ENCODE data around the gene CCDC8.

CCDC8 gene

GRCh38 chr19:46390866-46391265 is 22.5 kb downstream of the CCDC8 start:
- DNase-seq (ENCODE audit: low read depth, low spot score) = no peak
- CTCF ChIA-PET = interaction anchor here (1.0 to 8.7 kb wide), 7 partner anchors 9 to 108 kb away, joined by 3 to 151 read pairs (median 5); no protein-coding TSS in a partner anchor
- H3K4me3 ChIP-seq (ENCODE audit: low read depth, low read length) = no peak overlapping the region
- POLR2A ChIA-PET = no interaction called here
- TF ChIP-seq CTCF (IDR thresholded peaks at IDR 0.05; ENCODE audit: insufficient read depth, low read length, missing control alignments) = no peak

- no peak for DNase-seq (ENCODE audit: low read depth, low spot score)
- CTCF ChIA-PET = interaction anchor here (1.0 to 8.7 kb wide), 6 partner anchors 8 to 107 kb away, joined by 3 to 151 read pairs (median 18); no protein-coding TSS in a partner anchor
- no peak for TF ChIP-seq CTCF (IDR thresholded peaks at IDR 0.05; ENCODE audit: insufficient read depth, low read length, missing control alignments)
- H3K4me3 ChIP-seq (ENCODE audit: low read depth, low read length) = no peak overlapping the region
- POLR2A ChIA-PET = no interaction called here
These were observed 23.1 kb downstream of the CCDC8 start for GRCh38 chr19:46390121-46390858.

- H3K4me3 ChIP-seq (ENCODE audit: low read depth, low read length) = no peak overlapping the region
- no peak for DNase-seq (ENCODE audit: low read depth, low spot score)
- TF ChIP-seq CTCF (IDR thresholded peaks at IDR 0.05; ENCODE audit: insufficient read depth, low read length, missing control alignments) = no peak
- POLR2A ChIA-PET = no interaction called here
- CTCF ChIA-PET = interaction anchor here (1.0 to 12.8 kb wide), 4 partner anchors 6 to 100 kb away, joined by 4 to 151 read pairs (median 27); no protein-coding TSS in a partner anchor
These were observed 24.9 kb downstream of the CCDC8 start for GRCh38 chr19:46388311-46389095.

- no peak for TF ChIP-seq CTCF (IDR thresholded peaks at IDR 0.05; ENCODE audit: insufficient read depth, low read length, missing control alignments)
- ChIA-PET POLR2A (no interaction called here), CTCF (interaction anchor here (3.1 to 12.8 kb wide), 2 partner anchors 6 to 16 kb away, joined by 22 to 151 read pairs; no protein-coding TSS in a partner anchor)
- no peak for DNase-seq (ENCODE audit: low read depth, low spot score)
- H3K4me3 ChIP-seq (ENCODE audit: low read depth, low read length) = no peak overlapping the region
These were observed 25.6 kb downstream of the CCDC8 start for GRCh38 chr19:46387713-46388130.

- H3K4me3 ChIP-seq (ENCODE audit: low read depth, low read length) = no peak overlapping the region
- ChIA-PET CTCF (interaction anchor here (0.7 to 12.8 kb wide), 4 partner anchors 7 to 40 kb away, joined by 3 to 151 read pairs (median 12); partner anchors contain the start of gene PPP5C), POLR2A (no interaction called here)
- no peak for TF ChIP-seq CTCF (IDR thresholded peaks at IDR 0.05; ENCODE audit: insufficient read depth, low read length, missing control alignments)
- DNase-seq (ENCODE audit: low read depth, low spot score) = no peak
These were observed 26.2 kb downstream of the CCDC8 start for GRCh38 chr19:46386996-46387712.

All from AG04449 (cell line).